ENCODE data around the gene ACTR6. TPM values are rescaled to one million over a fixed set of nuclear protein-coding genes. Genes with fewer than 3 reads are reported as not detected.

ACTR6 gene
- total RNA-seq, 1 experiment from 2014 or later: 34.9 TPM

DNA sequence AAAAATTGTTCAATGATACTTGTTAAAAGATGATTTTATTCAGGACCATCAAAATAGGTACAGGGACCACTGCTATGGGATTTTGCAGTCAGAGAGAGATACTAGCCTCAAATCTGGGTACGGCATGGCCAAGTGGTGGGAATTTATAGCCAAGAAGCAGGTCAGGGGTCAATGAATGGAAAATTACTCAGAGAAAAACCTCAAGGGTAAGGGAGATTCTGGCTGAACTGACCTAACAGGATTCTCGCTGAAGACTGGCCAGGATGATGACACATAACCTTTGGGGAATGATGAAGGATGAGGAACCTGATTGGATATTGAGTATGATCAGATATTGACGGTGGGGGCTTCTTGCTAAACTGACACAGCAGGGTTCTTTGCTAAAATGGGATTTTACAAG, 33.6 kb downstream of the ACTR6 start:
- 0 out of 4 replicates have a peak, but pooled peaks cover 0 to 4% of the 10 kb centered on the region in 2 experiments for H3K4me1 Mint-ChIP-seq
- no peak for DNase-seq
- no peak overlapping the region for H3K4ac ChIP-seq (ENCODE audit: low read depth, low read length)
- no peaks in the 10 kb centered on the region for H3K23me2 ChIP-seq (ENCODE audit: insufficient read length, low read depth, low read length, poor library complexity, severe bottlenecking)
- H2BK20ac ChIP-seq (ENCODE audit: low read depth, low read length, poor library complexity, severe bottlenecking): no peak overlapping the region
- H2BK15ac ChIP-seq (ENCODE audit: low read depth, low read length): no peak overlapping the region
- TF ChIP-seq, protein P1, sequence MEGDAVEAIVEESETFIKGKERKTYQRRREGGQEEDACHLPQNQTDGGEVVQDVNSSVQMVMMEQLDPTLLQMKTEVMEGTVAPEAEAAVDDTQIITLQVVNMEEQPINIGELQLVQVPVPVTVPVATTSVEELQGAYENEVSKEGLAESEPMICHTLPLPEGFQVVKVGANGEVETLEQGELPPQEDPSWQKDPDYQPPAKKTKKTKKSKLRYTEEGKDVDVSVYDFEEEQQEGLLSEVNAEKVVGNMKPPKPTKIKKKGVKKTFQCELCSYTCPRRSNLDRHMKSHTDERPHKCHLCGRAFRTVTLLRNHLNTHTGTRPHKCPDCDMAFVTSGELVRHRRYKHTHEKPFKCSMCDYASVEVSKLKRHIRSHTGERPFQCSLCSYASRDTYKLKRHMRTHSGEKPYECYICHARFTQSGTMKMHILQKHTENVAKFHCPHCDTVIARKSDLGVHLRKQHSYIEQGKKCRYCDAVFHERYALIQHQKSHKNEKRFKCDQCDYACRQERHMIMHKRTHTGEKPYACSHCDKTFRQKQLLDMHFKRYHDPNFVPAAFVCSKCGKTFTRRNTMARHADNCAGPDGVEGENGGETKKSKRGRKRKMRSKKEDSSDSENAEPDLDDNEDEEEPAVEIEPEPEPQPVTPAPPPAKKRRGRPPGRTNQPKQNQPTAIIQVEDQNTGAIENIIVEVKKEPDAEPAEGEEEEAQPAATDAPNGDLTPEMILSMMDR (conservative IDR thresholded peaks at IDR 0.05): no peak
- H3K27ac ChIP-seq (ENCODE audit: insufficient read length, low read depth, low read length): no peak overlapping the region
- no peaks in the 10 kb centered on the region for H3K27me3 ChIP-seq (ENCODE audit: insufficient read depth, low read length)
- no peak overlapping the region for H3K14ac ChIP-seq (ENCODE audit: insufficient read depth, low read length)
- no peak overlapping the region for H2BK12ac ChIP-seq (ENCODE audit: insufficient read length, low read depth, low read length)
- peaks cover 0 to 11% (median 0%) of the 10 kb centered on the region in 3 experiments; a peak in 2 of 7 replicates for H3K36me3 Mint-ChIP-seq (ENCODE audit: insufficient read depth in 1 of 3, low read depth in 3 of 3)
- no peak overlapping the region for H4K5ac ChIP-seq (ENCODE audit: insufficient read length, low read depth, low read length)
- no peak overlapping the region for H3K56ac ChIP-seq (ENCODE audit: insufficient read length, low read depth, low read length)
- H3K4me2 ChIP-seq (ENCODE audit: insufficient read depth, insufficient read length, low read length): no peak overlapping the region
- no peak overlapping the region for H2BK5ac ChIP-seq (ENCODE audit: insufficient read length, low read length)
- H3K27me3 Mint-ChIP-seq (ENCODE audit: low read depth): no peaks in the 10 kb centered on the region
- no peak overlapping the region for H4K91ac ChIP-seq (ENCODE audit: insufficient read length, low read depth, low read length)
- H4K8ac ChIP-seq (replicated peaks; ENCODE audit: insufficient read length, low read depth, low read length): no peak overlapping the region
- no peak overlapping the region for H3T11ph ChIP-seq (ENCODE audit: low read length)
- no peaks in the 10 kb centered on the region for H3K4me1 ChIP-seq (ENCODE audit: insufficient read depth, low read length)
- H2AK5ac ChIP-seq (ENCODE audit: insufficient read length, low read length): no peak overlapping the region
- no peaks in the 10 kb centered on the region for H3K79me2 ChIP-seq (ENCODE audit: insufficient read depth, low read length)
- H2BK120ac ChIP-seq (ENCODE audit: low read depth, low read length, poor library complexity, severe bottlenecking): no peak overlapping the region
- no peaks in the 10 kb centered on the region for H3K9me3 ChIP-seq (ENCODE audit: control insufficient read depth, low read depth, low read length)
- H3K79me1 ChIP-seq (ENCODE audit: insufficient read depth, low read depth, low read length, poor library complexity, severe bottlenecking): no peaks in the 10 kb centered on the region
- no peaks in the 10 kb centered on the region for H4K20me1 ChIP-seq (ENCODE audit: control insufficient read depth, insufficient read depth, insufficient read length)
- WGBS (ENCODE audit: extremely low coverage, insufficient read length, low lambda C conversion rate): no CpG with 5 or more reads among the region's 3 CpGs
- no peak overlapping the region for H2AFZ ChIP-seq (ENCODE audit: low read length)
- H3K4me3 Mint-ChIP-seq: no peak overlapping the region
- H3K27ac Mint-ChIP-seq: no peak overlapping the region
- H3K18ac ChIP-seq (ENCODE audit: insufficient read length, low read depth, low read length): no peak overlapping the region
- H3K9ac ChIP-seq (ENCODE audit: extremely low read depth, insufficient read length, low read length): no peak overlapping the region
- H3K23ac ChIP-seq (ENCODE audit: insufficient read length, low read depth, low read length): no peak overlapping the region
- no peaks in the 10 kb centered on the region for H3K9me3 Mint-ChIP-seq
